ENCODE results near the gene PIAS3. TPM values are rescaled to one million over a fixed set of nuclear protein-coding genes. Genes with fewer than 3 reads are reported as not detected.
A peak's percentile ranks its signal among the peaks of the same experiment; 100 is the strongest.

PIAS3 gene
- total RNA-seq, 2 experiments from 2014 or later = 17.9 to 18.9 TPM

- ATAC-seq (no peak), DNase-seq (no peak)
- Mint-ChIP-seq H3K9me3 (no peaks in the 10 kb centered on the region), H3K27me3 (no peaks in the 10 kb centered on the region), H3K36me3 (ENCODE audit: low read depth) (peaks cover 10% of the 10 kb centered on the region), H3K4me3 (no peak overlapping the region), H3K4me1 (ENCODE audit: low read depth) (peaks cover 14% of the 10 kb centered on the region), H3K27ac (no peak overlapping the region)
- intact Hi-C loops (cut with micrococcal nuclease) = no loop called here
- ChIA-PET CTCF (interaction anchor here (1.1 to 12.1 kb wide), 9 partner anchors 10 to 151 kb away, joined by 3 to 231 read pairs (median 5); partner anchors contain the start of genes ANKRD35, ITGA10 and NUDT17), POLR2A (interaction anchor here (0.6 to 4.6 kb wide), 6 partner anchors 10 to 195 kb away, joined by 3 to 49 read pairs (median 4); partner anchors contain the start of genes NUDT17 and RBM8A)
- no peak for TF ChIP-seq CTCF (IDR thresholded peaks at IDR 0.05)
These were observed 1.7 kb downstream of the PIAS3 start for GRCh38 chr1:145857170-145857569.

GRCh38 chr1:145855426-145855948 is 3.4 kb downstream of the PIAS3 start:
- Mint-ChIP-seq H3K4me3 (no peak overlapping the region), H3K27me3 (no peaks in the 10 kb centered on the region), H3K27ac (no peak overlapping the region), H3K4me1 (ENCODE audit: low read depth) (peaks cover 14% of the 10 kb centered on the region), H3K36me3 (ENCODE audit: low read depth) (peaks cover 12% of the 10 kb centered on the region), H3K9me3 (no peaks in the 10 kb centered on the region)
- TF ChIP-seq CTCF (IDR thresholded peaks at IDR 0.05) = no peak
- ChIA-PET POLR2A (no interaction called here), CTCF (interaction anchor here (0.8 to 12.1 kb wide), 3 partner anchors 9 to 114 kb away, joined by 3 to 231 read pairs (median 8); partner anchors contain the start of genes ITGA10 and NUDT17)
- ATAC-seq (no peak), DNase-seq (no peak)
- intact Hi-C loops (cut with micrococcal nuclease) = no loop called here

- Mint-ChIP-seq H3K9me3 (no peaks in the 10 kb centered on the region), H3K4me3 (no peak overlapping the region), H3K36me3 (ENCODE audit: low read depth) (peaks cover 11% of the 10 kb centered on the region), H3K27me3 (no peaks in the 10 kb centered on the region), H3K27ac (no peak overlapping the region), H3K4me1 (ENCODE audit: low read depth) (peaks cover 13% of the 10 kb centered on the region)
- DNase-seq (no peak), ATAC-seq (no peak)
- POLR2A ChIA-PET = interaction anchor here (0.9 to 3.2 kb wide), 4 partner anchors 10 to 40 kb away, joined by 3 to 13 read pairs (median 4); partner anchors contain the start of gene PIAS3
- intact Hi-C loops (cut with micrococcal nuclease) = loop anchor here (5.0 to 10.0 kb wide), 2 partner anchors 65 to 163 kb away; partner anchors contain the start of genes ITGA10 and PEX11B
- CTCF ChIA-PET = interaction anchor here (0.7 to 9.2 kb wide), 14 partner anchors 8 to 183 kb away, joined by 3 to 231 read pairs (median 6); partner anchors contain the start of genes ANKRD35, ITGA10 and PIAS3
- TF ChIP-seq CTCF (IDR thresholded peaks at IDR 0.05) = peak; percentile 58
These were observed 9.3 kb downstream of the PIAS3 start for GRCh38 chr1:145849356-145850160.

- H3K4me1 Mint-ChIP-seq (ENCODE audit: low read depth) = peaks cover 13% of the 10 kb centered on the region
- H3K9me3 Mint-ChIP-seq = no peaks in the 10 kb centered on the region
- CTCF ChIA-PET = interaction anchor here (1.3 to 9.2 kb wide), 8 partner anchors 13 to 163 kb away, joined by 4 to 231 read pairs (median 80); partner anchors contain the start of genes ANKRD35, ITGA10 and PIAS3
- ATAC-seq = no peak
- peaks cover 8% of the 10 kb centered on the region for H3K36me3 Mint-ChIP-seq (ENCODE audit: low read depth)
- DNase-seq = peak; percentile 43
- TF ChIP-seq CTCF (IDR thresholded peaks at IDR 0.05) = no peak
- H3K4me3 Mint-ChIP-seq = no peak overlapping the region
- H3K27me3 Mint-ChIP-seq = no peaks in the 10 kb centered on the region
- intact Hi-C loops (cut with micrococcal nuclease) = loop anchor here (5.0 to 10.0 kb wide), 2 partner anchors 67 to 164 kb away; partner anchors contain the start of genes ITGA10 and PEX11B
- POLR2A ChIA-PET = interaction anchor here (0.9 to 3.2 kb wide), 11 partner anchors 10 to 190 kb away, joined by 3 to 13 read pairs (median 4); partner anchors contain the start of genes PIAS3, POLR3C, RBM8A and RNF115
- H3K27ac Mint-ChIP-seq = no peak overlapping the region
These were observed 11.1 kb downstream of the PIAS3 start for GRCh38 chr1:145847827-145848226.
